Activated CD8-positive, alpha-beta memory T cell treated with anti-CD3 and anti-CD28 coated beads, Interleukin-2, amount 10 ng/mL, durations not matched to agents 7 days and 5 days (primary cell): ENCODE measurements around the gene VPS26A. TPM values are rescaled to one million over a fixed set of nuclear protein-coding genes. Genes with fewer than 3 reads are reported as not detected.
"Not testable (repeated sequence)": the region's sequence is repeated elsewhere in the genome, so short reads cannot be mapped to it uniquely, and the experiment has no call there.

ENCODE experiments used
- ATAC-seq: fragments of 150-1000 bp; cut with Tn5 transposase; one replicate; pipeline ENCODE4 v1.10.0; 2021; ENCODE audit warnings: moderate library complexity
- CTCF ChIA-PET: fragments of 350-600 bp; sonication (Branson Sonifier 250); formaldehyde crosslinking; loops from one replicate; lab custom pipeline; 2021; ENCODE audit warnings: antibody characterized with exemption; lab: Charles Lee
- DNase-seq: peaks from one replicate; pipeline ENCODE4 v3.0.0-alpha.2; 2020
- H3K27ac Mint-ChIP-seq: one replicate; pipeline ENCODE4 v1.8.0; 2021; ENCODE audit warnings: mild to moderate bottlenecking, mixed read lengths
- H3K27me3 Mint-ChIP-seq: one replicate; pipeline ENCODE4 v1.8.0; 2021; ENCODE audit warnings: mixed read lengths
- H3K36me3 Mint-ChIP-seq: one replicate; pipeline ENCODE4 v1.8.0; 2021; ENCODE audit warnings: mild to moderate bottlenecking, mixed read lengths
- H3K4me1 Mint-ChIP-seq: one replicate; pipeline ENCODE4 v1.8.0; 2021; ENCODE audit warnings: mixed read lengths
- H3K4me3 Mint-ChIP-seq: one replicate; pipeline ENCODE4 v1.8.0; 2021; ENCODE audit warnings: mild to moderate bottlenecking, moderate library complexity, mixed read lengths
- H3K9me3 Mint-ChIP-seq: one replicate; pipeline ENCODE4 v1.8.0; 2022; ENCODE audit warnings: low read depth, mixed read lengths
- total RNA-seq, 2 experiments: library from RNA; stranded (reverse); gene quantifications; one replicate each; pipeline ENCODE4 v1.2.3, GENCODE V29; 2021

The VPS26A gene
- total RNA-seq, 2 experiments from 2014 or later, result 53.6 to 58.1 TPM

DNA sequence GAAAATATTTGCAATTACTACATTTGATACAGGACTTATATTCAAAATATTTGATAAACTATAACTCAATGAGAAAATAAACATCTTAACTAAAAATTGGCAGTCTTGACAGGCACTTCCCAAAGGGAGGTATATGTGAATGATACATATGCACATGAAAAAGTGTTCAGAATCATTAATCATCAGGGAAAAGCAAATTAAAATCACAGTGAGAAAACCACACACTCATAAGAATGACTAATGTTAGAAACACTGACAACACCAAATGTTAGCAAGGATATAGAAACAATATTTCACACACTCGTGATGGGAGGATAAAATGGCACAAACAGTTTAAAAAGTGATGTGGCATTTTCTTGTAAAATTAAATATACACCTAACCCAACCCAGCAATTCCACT is 4.1 kb upstream of the VPS26A start:
- ATAC-seq (no peak), DNase-seq (no peak)
- Mint-ChIP-seq H3K4me3 (no peak overlapping the region), H3K27ac (no peak overlapping the region), H3K4me1 (peaks cover 8% of the 10 kb centered on the region), H3K36me3 (peaks cover 2% of the 10 kb centered on the region), H3K27me3 (peaks cover 5% of the 10 kb centered on the region), H3K9me3 (no peaks in the 10 kb centered on the region)
- CTCF ChIA-PET, result no interaction called here

DNA sequence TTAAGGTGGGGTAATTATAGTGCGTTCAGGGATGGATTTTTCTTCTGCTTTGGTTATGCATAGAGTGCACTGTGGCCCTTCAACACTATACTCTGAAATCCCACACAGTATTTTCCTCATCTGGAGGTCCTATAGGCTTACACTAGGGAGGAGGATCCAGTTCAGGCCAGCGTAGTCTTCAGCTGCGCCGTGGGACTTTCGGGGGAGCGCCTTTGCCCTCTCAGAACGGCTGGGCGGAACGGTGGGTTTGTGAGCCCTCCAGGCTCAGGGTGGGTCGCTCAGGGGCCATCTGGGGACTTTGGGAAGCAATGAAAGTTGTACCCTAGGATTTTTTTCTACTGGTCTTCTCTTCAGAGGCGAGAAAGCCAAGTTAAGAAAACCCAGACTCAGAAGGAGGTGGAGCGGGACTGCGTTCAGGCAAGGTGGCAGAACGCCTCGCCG is 652 bp upstream of the VPS26A start:
- H3K4me3 Mint-ChIP-seq, result peak overlapping the region; percentile 89
- ATAC-seq, result peak; percentile 34
- peaks cover 26% of the 10 kb centered on the region for H3K4me1 Mint-ChIP-seq
- H3K27me3 Mint-ChIP-seq, result no peaks in the 10 kb centered on the region
- H3K36me3 Mint-ChIP-seq, result peaks cover 7% of the 10 kb centered on the region
- H3K27ac Mint-ChIP-seq, result peak overlapping the region; percentile 94
- CTCF ChIA-PET, result interaction anchor here (1.0 to 2.6 kb wide), 3 partner anchors 29 to 168 kb away, joined by 5 to 18 read pairs (median 7); partner anchors contain the start of gene DDX21
- no peaks in the 10 kb centered on the region for H3K9me3 Mint-ChIP-seq
- DNase-seq, result no peak

DNA sequence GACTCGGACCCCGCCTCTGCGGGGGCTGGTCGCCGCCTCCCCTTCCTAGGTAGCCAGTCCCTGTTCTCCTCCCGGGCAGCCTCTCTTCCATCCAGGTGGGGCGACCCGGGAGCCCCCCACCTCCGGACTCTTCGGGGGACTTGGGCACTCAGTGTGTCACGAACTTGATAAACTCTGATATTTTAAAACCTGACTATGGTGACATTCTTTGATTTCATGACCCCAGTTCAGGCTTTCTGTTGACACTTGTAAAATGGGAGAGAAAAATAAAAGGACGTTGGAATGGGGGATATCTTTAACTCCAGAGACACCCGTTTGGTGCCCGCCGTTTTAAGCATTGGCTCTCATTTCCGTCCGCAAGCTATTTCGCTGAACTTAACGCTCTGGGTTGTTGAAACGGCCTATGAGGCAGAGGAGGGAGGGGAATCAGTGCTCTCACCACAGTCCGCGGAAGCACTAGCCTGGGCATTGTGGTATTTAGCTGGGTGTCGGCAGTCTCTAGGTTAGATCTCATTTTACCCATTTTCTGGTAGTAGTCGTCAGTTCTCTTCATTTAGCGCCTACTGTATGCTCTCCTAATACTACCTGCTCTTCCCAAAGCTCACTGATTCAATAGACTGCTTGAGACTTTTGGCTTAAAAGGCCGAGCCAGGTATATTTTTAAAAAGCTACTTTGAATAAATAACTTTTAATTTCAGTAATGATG is 738 bp downstream of the VPS26A start:
- CTCF ChIA-PET, result interaction anchor here (0.7 to 1.9 kb wide), 10 partner anchors 10 to 268 kb away, joined by 3 to 7 read pairs (median 4); partner anchors contain the start of gene DDX21
- Mint-ChIP-seq H3K9me3 (no peaks in the 10 kb centered on the region), H3K4me3 (peak overlapping the region; percentile 89), H3K36me3 (peaks cover 9% of the 10 kb centered on the region), H3K27ac (peak overlapping the region; percentile 93), H3K27me3 (no peaks in the 10 kb centered on the region), H3K4me1 (peaks cover 35% of the 10 kb centered on the region)
- DNase-seq, result peak; percentile 88
- ATAC-seq, result peak; percentile 21

DNA sequence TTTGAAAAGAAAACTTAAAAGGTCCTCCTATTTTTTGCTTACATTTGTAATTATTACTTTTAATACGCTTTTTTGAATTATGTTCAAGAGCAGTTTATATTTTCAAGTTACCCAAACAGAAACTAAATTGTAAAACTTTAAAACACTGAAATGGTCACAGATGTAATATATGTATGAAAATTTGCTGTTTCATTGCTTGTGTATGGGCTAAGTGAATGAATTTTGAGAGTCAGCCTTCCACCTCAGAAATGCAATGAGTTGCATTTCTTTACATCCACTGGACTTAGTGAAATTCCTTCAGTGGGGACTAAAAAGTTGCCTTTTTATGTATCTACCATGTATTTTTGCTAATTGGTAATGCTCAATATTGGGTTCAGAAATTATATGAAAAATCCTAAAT is 1.6 kb downstream of the VPS26A start:
- H3K4me3 Mint-ChIP-seq, result peak overlapping the region; percentile 89
- CTCF ChIA-PET, result interaction anchor here (0.7 to 1.9 kb wide), 8 partner anchors 9 to 267 kb away, joined by 3 to 7 read pairs (median 4); partner anchors contain the start of gene DDX21
- H3K36me3 Mint-ChIP-seq, result peaks cover 11% of the 10 kb centered on the region
- no peaks in the 10 kb centered on the region for H3K9me3 Mint-ChIP-seq
- no peaks in the 10 kb centered on the region for H3K27me3 Mint-ChIP-seq
- DNase-seq (no peak), ATAC-seq (no peak)
- peaks cover 42% of the 10 kb centered on the region for H3K4me1 Mint-ChIP-seq
- H3K27ac Mint-ChIP-seq, result no peak overlapping the region

DNA sequence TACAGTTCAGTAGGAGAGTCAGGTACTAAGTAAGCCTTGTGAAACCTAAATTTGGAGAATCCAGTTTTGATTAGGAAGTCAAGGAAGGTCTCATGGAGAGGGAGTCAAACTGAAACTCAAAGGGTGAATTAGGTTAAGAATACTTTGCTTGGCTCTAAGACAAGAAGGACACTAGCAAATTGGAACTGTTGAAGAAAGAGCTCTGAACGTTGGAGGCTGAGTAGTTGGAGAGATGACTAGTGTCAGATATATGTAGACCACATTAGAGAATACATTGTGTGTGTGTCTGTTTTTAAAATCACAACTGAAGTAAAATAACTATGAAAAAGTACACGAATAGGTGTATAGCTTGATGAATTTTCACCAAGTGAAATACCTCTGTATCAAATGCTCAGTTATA is 6.3 kb downstream of the VPS26A start:
- no peak for ATAC-seq
- H3K4me3 Mint-ChIP-seq, result no peak overlapping the region
- H3K27ac Mint-ChIP-seq, result no peak overlapping the region

DNA sequence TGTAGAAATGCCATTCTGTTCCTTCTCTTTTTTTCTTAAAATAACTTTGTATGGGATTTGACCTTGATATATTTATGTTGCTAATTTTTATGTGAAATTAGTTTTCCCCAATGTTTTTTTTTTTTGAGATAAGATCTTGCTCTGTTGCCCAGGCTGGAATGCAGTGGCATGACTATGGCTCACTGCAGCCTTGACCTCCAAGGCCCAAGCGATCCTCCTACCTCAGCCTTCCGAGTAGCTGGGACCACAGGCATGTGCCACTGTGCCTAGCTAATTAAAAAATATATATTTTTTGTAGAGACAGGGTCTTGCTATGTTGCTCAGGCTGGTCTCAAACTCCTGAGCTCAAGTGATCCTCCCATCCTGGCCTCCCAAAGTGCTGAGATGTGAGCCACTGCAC is 16.0 kb downstream of the VPS26A start:
- no peak overlapping the region for H3K27ac Mint-ChIP-seq
- no peak for DNase-seq
- H3K27me3 Mint-ChIP-seq, result no peaks in the 10 kb centered on the region
- ATAC-seq, result no peak
- CTCF ChIA-PET, result interaction anchor here (1.0 kb wide), 1 partner anchor 12 kb away, joined by 4 read pairs; no protein-coding TSS in a partner anchor
- peaks cover 2% of the 10 kb centered on the region for H3K4me1 Mint-ChIP-seq
- no peak overlapping the region for H3K4me3 Mint-ChIP-seq
- peaks cover 23% of the 10 kb centered on the region for H3K36me3 Mint-ChIP-seq
- H3K9me3 Mint-ChIP-seq, result no peaks in the 10 kb centered on the region

More for the DNA sequence above, 6.3 kb downstream of the VPS26A start:
- H3K9me3 Mint-ChIP-seq, result no peaks in the 10 kb centered on the region
- H3K4me1 Mint-ChIP-seq, result peaks cover 40% of the 10 kb centered on the region
- peaks cover 24% of the 10 kb centered on the region for H3K36me3 Mint-ChIP-seq
- CTCF ChIA-PET, result no interaction called here
- no peak for DNase-seq
- H3K27me3 Mint-ChIP-seq, result no peaks in the 10 kb centered on the region

DNA sequence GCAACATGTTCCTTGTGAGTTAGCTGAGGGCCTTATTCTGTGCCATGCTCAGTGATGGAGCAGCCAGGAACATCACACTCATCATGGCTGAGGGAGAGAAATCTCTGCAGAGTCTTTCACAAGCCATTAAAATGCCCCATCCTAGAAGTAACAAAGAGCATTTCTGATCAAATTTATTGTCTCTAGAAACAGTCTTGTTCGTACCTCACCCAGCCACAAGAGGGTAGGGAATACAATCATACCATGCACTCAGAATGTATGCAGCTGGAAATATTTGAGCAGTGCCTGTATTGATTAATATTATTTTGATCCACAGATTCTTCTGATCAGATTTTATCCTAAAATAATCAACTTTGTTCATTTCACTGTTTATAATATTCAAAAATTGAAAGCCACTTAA is 17.3 kb downstream of the VPS26A start:
- CTCF ChIA-PET, result no interaction called here
- no peak for DNase-seq
- H3K36me3 Mint-ChIP-seq, result peaks cover 18% of the 10 kb centered on the region
- ATAC-seq, result no peak
- H3K27me3 Mint-ChIP-seq, result no peaks in the 10 kb centered on the region
- no peak overlapping the region for H3K4me3 Mint-ChIP-seq
- H3K9me3 Mint-ChIP-seq, result no peaks in the 10 kb centered on the region
- no peak overlapping the region for H3K27ac Mint-ChIP-seq
- peaks cover 9% of the 10 kb centered on the region for H3K4me1 Mint-ChIP-seq

DNA sequence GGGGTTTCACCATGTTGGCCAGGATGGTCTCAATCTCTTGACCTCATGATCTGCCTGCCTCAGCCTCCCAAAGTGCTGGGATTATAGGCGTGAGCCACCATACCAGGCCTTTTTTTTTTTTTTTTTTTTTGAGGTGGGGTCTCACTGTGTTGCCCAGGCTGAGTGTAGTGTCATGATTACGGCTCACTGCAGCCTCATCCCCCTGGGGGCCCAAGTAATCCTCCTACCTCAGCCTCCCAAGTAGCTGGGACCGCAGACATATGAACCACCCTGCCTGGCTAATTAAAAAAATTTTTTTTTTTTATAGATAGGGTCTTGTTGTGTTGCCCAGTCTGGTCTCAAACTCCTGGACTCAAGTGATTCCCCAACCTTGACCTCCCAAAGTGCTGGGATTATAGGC is 18.1 kb downstream of the VPS26A start:
- H3K27me3 Mint-ChIP-seq, H3K4me3 Mint-ChIP-seq, CTCF ChIA-PET, H3K9me3 Mint-ChIP-seq, ATAC-seq, DNase-seq, H3K27ac Mint-ChIP-seq: not testable (repeated sequence)
- Mint-ChIP-seq H3K4me1 (peaks cover 14% of the 10 kb centered on the region), H3K36me3 (peaks cover 19% of the 10 kb centered on the region)

DNA sequence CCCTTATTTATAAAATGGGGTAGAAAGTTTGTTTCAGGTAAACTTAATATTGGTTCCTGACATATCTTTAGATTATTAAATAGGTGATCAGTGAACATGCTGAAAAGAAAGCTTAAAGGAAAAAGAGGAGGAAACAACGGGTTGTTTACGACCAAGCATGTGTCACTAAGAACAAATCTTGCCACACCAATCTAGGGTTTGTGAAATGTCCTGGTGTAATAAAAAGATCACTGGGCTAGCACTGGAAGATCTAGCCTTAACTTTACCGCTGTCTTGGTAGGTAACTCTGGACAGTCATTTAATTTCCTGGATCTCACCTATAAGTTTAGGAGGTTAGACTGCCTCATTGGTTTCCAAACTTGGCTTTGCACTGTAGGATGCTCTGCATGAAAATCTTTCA is 19.0 kb downstream of the VPS26A start:
- Mint-ChIP-seq H3K27ac (no peak overlapping the region), H3K4me3 (no peak overlapping the region), H3K4me1 (peaks cover 17% of the 10 kb centered on the region), H3K9me3 (no peaks in the 10 kb centered on the region), H3K36me3 (peaks cover 15% of the 10 kb centered on the region), H3K27me3 (no peaks in the 10 kb centered on the region)
- CTCF ChIA-PET, result no interaction called here
- no peak for ATAC-seq
- DNase-seq, result no peak

DNA sequence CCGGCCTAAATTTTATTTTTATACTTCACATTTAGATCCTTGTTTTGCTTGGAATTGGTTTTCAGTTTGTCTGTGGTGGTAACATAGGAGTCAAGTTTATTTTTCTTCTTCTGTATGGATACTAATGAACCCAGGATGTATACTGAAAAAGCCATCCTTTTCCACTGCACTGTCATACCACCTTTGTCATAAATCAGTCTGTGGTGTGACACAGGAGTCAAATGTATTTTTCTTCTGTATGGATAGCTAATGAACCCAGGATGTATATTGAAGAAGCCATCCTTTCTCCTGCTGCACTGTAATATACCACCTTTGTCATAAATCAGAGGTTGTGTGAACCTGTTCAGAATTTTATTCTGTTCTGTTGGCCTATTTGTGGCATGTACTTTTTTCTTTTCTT is 21.4 kb downstream of the VPS26A start:
- Mint-ChIP-seq H3K27me3 (no peaks in the 10 kb centered on the region), H3K9me3 (no peaks in the 10 kb centered on the region), H3K4me1 (peaks cover 22% of the 10 kb centered on the region), H3K4me3 (no peak overlapping the region), H3K27ac (no peak overlapping the region), H3K36me3 (peaks cover 23% of the 10 kb centered on the region)
- ATAC-seq (no peak), DNase-seq (no peak)
- CTCF ChIA-PET, result no interaction called here

DNA sequence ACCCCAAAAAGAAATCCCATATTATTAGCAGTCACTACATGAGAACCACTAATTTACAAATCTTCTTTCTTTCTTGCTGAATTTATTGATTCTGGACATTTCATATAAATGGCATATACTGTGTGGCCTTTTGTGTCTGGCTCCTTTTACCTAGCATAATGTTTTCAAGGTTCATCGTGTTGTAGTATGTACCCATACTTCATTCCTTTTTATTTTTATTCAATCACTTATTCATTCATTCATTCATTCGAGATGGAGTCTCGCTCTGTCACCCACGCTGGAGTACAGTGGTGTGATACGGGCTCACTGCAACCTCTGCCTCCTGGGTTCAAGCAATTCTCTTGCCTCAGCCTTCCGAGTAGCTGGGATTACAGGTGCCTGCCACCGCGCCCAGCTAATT is 21.9 kb downstream of the VPS26A start:
- CTCF ChIA-PET, result interaction anchor here (1.4 kb wide), 1 partner anchor 10 kb away, joined by 3 read pairs; no protein-coding TSS in a partner anchor

DNA sequence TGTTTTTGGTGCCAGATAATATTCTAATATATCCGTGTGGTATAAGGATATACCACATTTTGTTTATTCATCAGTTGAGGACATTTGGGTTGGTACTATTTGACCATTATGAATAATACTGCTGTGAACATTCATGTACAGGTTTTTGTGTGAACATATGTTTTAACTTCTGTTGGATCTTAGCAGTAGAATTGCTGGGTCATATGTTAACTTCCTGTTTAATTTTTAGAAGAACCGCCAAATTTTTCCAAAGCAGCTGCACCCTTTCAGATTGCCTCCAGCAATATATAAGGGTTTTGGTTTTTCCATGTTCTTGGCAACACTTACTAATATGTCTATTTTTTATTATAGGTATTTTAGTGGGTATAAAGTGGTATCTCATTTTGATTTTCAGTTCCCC is 22.8 kb downstream of the VPS26A start:
- Mint-ChIP-seq H3K36me3 (peaks cover 21% of the 10 kb centered on the region), H3K4me1 (peaks cover 24% of the 10 kb centered on the region), H3K27ac (peak overlapping the region; percentile 44), H3K9me3 (no peaks in the 10 kb centered on the region), H3K27me3 (no peaks in the 10 kb centered on the region), H3K4me3 (no peak overlapping the region)
- CTCF ChIA-PET, result interaction anchor here (0.8 to 1.4 kb wide), 2 partner anchors 9 to 14 kb away, joined by 3 read pairs; no protein-coding TSS in a partner anchor
- DNase-seq, result no peak
- ATAC-seq, result no peak

More for the DNA sequence above, 21.9 kb downstream of the VPS26A start:
- Mint-ChIP-seq H3K4me1 (peaks cover 22% of the 10 kb centered on the region), H3K4me3 (no peak overlapping the region), H3K27me3 (no peaks in the 10 kb centered on the region), H3K9me3 (no peaks in the 10 kb centered on the region), H3K27ac (no peak overlapping the region), H3K36me3 (peaks cover 23% of the 10 kb centered on the region)
- no peak for ATAC-seq
- no peak for DNase-seq

DNA sequence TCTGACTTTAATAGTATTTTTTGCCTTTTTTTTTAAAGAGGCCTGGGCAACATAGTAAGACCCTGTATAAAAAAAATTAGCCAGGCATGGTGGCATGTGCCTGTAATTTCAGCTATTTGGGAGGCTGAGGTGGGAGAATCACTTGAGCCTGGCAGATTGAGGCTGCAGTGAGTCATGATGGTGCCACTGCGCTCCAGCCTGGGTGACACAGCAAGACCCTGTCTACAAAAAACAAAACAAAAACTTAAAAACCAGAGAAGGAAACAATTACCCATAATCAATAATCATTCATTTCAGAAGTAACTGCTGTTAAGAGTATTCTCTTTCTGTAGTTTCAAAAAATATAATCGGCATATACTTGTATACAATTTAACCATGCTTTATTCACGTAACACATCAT is 28.0 kb downstream of the VPS26A start:
- CTCF ChIA-PET, result no interaction called here

DNA sequence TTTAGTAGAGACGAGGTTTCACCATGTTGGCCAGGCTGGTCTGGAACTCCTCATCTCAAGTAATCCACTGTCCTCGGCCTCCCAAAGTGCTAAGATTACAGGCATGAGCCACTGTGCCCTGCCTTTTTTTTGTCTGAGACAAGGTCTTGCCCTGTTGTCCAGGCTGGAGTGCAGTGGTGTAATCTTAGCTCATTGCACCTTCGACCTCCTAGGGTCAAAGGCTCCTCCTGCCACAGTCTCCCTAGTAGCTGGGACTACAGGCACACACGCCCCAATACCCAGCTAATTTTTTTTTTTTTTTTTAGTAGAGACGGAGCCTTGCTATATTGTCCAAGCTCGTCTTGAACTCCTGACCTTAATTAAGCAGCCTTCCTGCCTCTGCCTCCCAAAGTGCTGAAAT is 29.2 kb downstream of the VPS26A start:
- H3K27me3 Mint-ChIP-seq, result no peaks in the 10 kb centered on the region
- H3K4me3 Mint-ChIP-seq, result no peak overlapping the region
- H3K4me1 Mint-ChIP-seq, result peaks cover 12% of the 10 kb centered on the region
- no peaks in the 10 kb centered on the region for H3K9me3 Mint-ChIP-seq
- CTCF ChIA-PET, result no interaction called here
- DNase-seq (no peak), ATAC-seq (no peak)
- peaks cover 15% of the 10 kb centered on the region for H3K36me3 Mint-ChIP-seq
- H3K27ac Mint-ChIP-seq, result no peak overlapping the region

More for the DNA sequence above, 28.0 kb downstream of the VPS26A start:
- Mint-ChIP-seq H3K4me1 (peaks cover 16% of the 10 kb centered on the region), H3K27ac (no peak overlapping the region), H3K36me3 (peaks cover 13% of the 10 kb centered on the region), H3K9me3 (no peaks in the 10 kb centered on the region), H3K4me3 (no peak overlapping the region), H3K27me3 (no peaks in the 10 kb centered on the region)
- no peak for ATAC-seq
- no peak for DNase-seq
